Stimulated activated CD4-positive, alpha-beta T cell treated with anti-CD3 and anti-CD28 coated beads, Interleukin-1b, Interleukin-23, amount 100 ng/mL, for 48 hours (primary cell): ENCODE measurements around the gene ZNF629.

Experiments
- DNase-seq: peaks from one replicate; pipeline ENCODE4 v3.0.0-alpha.2; 2020

The ZNF629 gene

DNA sequence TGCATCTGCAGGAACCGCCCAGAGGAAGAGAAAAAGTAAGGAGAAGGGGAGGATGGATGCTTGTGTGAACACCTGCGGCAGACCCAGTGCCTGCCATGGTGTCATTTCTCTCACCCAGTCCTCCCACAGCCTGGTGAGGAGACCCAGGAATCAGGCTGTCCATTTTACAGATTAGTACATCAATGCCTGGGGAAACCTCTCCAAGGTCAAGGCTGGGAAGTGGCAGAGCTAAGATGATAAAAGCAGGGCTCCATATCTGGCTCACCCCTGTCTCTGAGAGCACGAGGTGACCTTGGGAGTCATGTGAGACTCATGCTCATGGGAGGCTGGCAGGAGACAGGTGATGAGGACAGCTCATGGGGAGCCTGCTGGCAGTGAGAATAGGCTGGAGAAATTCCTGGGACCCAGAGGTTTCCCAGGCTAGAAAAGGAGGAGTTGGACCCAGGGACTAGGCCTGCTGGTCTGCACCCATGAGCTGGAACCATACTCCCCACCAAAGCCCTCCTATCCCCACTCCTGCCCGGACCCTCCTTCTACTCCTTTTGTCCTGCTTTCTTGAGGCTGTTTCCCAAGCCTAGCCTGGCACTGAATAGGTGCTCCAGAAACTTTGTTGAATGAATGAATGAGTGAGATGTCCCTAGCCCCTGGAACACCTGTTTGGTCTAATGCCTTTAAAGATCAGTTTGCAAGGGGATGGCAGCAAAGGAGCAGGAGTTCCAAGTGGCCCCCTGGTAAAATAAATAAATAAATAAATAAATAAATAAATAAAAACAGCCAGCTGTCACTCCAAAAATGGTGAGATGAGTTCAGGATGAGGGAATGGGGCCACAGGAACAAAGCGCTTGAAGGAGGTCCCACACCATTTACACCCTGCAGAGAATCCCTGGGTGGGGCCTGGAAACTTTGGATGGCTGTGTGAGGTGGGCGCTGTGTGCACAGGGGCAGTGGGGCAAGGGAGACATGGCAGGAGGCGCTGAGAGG, 1.6 kb downstream of the ZNF629 start:
- no peak for DNase-seq

- DNase-seq = no peak
Observed at GRCh38 chr16:30784215-30784614, 2.8 kb downstream of the ZNF629 start.

- no peak for DNase-seq
Observed at GRCh38 chr16:30783280-30784109, 3.5 kb downstream of the ZNF629 start.

- DNase-seq = no peak
Observed at GRCh38 chr16:30782486-30783279, 4.3 kb downstream of the ZNF629 start.

GRCh38 chr16:30780549-30780948, 6.5 kb downstream of the ZNF629 start:
- DNase-seq = no peak

- DNase-seq = no peak
Observed at GRCh38 chr16:30780021-30780420, 7.0 kb downstream of the ZNF629 start.

GRCh38 chr16:30779596-30779995, 7.4 kb downstream of the ZNF629 start:
- no peak for DNase-seq

DNA sequence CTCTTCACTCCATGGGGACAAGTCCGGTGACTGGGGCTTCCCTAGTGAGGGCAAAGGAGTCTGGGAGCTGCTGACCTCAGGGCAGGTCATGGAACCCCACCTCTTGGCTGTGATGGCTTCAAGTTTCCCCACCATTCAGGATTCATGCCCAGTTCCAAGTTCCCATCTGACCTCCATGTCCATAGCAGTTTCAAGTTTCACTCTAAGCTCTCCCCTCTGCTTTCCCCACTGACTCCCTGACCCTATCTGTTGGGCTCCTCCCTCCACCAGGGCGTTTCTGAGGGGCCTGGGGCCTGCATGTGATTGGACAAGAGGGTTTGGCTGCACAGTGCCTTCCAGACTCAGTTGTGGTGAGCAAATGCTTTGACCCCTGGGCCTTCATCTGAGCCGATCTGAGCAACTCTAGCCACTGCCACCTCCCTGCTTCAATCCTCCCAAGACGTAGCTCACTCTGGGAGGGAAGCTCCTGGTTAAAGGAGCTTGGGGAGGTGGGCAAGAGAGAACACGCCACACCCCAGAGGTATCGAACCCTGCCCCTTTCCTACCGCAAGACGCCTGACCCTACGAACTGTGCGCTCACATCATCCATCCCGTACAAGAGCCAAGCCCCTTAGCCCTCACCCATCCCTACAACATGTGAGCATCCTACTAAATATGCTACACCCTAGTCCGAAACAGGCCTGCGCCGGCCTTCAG, 8.3 kb downstream of the ZNF629 start:
- no peak for DNase-seq

- no peak for DNase-seq
Observed at GRCh38 chr16:30777591-30778297, 9.3 kb downstream of the ZNF629 start.

GRCh38 chr16:30775392-30776188, 11.4 kb downstream of the ZNF629 start:
- DNase-seq = peak; percentile 71

- no peak for DNase-seq
Observed at GRCh38 chr16:30775131-30775391, 11.9 kb downstream of the ZNF629 start.

DNA sequence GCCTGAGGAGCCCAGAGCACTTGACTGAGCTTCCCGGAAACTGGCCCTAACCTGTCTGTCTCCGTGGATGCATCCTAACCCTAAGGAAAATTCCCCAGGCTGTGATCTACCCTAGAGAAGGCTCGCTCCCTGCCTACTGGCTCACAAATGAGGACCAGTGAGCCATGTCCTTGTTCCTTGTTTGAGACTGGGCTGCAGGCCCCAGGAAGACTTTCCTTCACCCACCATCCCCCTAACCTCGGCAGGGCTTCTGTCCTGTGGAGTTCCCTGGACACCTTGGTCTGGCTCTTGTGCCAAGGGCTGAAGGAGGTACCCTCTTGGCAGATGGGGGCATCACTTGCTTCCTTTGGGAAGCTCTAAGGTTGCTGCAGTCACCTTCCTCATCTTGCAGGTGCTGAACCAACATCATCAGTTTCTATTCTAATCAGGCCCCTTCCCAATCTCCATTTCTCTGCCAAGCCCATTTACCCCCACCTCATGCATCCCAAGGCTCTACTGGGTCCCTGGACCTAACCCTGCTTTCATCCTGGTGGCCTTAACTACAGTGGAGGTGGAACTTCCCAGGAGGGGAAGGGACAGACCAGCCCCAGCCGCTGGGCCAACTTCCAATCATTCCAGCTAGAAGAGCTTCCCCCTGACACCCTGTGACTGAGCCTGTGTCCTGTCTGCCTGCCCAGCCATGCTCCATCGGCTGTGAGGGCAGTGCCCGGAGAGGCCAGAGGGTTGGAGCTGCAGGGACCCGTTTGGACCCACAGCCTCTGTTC, 12.5 kb downstream of the ZNF629 start:
- no peak for DNase-seq

GRCh38 chr16:30773826-30774225, 13.2 kb downstream of the ZNF629 start:
- no peak for DNase-seq

DNA sequence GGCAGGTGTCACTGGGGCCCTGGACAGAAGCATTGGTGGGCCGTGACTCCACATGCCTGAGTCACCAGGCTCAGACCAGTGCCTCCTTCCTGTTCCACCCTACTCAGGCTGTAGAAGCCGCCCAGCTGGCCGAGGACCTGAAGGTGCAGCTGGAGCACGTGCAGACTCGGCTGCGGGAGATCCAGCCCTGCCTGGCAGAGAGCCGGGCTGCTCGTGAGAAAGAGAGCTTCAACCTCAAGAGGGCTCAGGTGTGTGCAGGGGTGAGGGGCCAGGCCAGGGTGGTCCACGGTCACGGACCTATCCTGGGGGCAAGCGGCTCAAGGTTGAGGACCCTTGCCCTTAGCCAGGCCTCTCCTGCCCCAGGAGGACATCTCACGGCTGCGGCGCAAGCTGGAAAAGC, 15.3 kb downstream of the ZNF629 start:
- DNase-seq = no peak

DNA sequence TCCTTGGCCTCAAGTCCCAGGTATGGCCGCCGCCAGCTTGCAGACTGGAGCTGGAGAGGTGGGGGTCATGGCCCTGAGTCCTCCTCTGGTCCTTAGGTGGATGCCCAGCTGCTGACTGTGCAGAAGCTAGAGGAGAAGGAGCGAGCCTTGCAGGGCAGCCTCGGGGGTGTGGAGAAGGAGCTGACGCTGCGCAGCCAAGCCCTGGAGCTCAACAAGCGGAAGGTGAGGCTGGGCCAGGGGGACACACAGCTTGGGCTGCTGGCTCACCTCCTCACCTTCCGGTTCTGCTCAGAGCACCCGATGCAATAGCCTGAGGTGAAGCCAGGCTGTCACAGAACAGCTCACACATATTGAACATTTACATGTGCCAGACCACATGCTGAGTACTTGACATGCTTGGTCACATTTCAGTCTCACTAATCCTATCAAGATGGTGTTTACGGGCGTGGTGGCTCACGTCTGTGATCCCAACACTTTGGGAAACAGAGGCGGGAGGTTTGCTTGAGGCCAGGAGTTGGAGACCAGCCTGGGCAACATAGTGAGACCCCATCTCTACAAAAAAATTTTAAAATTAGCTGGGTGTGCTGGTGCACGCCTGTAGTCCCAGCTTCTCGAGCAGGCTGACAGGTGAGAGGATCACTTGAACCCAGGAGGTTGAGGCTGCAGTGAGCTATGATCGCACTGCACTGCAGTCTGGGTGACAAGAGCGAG, 17.5 kb downstream of the ZNF629 start:
- no peak for DNase-seq

- no peak for DNase-seq
Observed at GRCh38 chr16:30768583-30769181, 18.3 kb downstream of the ZNF629 start.

GRCh38 chr16:30767767-30768465, 19.1 kb downstream of the ZNF629 start:
- no peak for DNase-seq

DNA sequence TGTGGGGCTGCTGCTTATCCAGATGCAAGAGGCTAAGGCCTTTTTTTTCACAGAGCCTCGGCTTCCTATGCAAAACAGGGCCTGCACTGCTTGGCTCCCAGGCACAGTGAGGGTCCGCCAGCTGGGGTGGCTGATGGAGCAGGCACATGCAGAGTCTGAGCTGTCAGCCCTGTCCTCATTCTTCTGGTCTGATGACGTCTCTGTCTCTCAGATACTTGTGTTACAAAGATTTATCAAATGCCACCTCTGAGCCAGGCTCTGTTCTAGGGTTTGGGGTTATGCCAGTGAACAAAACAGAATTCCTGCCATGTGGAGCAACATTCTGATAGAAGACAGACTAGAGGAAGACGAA, 20.1 kb downstream of the ZNF629 start:
- DNase-seq = no peak
